ENCODE data around the gene TCEAL5.
A peak's percentile ranks its signal among the peaks of the same experiment; 100 is the strongest.
"Not testable (repeated sequence)": the region's sequence is repeated elsewhere in the genome, so short reads cannot be mapped to it uniquely, and the experiment has no call there.

TCEAL5 gene

GRCh38 chrX:103309860-103310554 lies 33.5 kb upstream of the TCEAL5 start:
- Histone ChIP-seq H2AFZ (ENCODE audit: low read length) (peak overlapping the region; percentile 80), H3K9me2 (replicated peaks; ENCODE audit: insufficient read depth, low read length) (no peaks in the 10 kb centered on the region), H3K36me3 (replicated peaks; ENCODE audit: insufficient read depth, low read length) (no peaks in the 10 kb centered on the region), H3F3A (ENCODE audit: insufficient read depth, low read length) (no peaks in the 10 kb centered on the region), H4K20me1 (ENCODE audit: insufficient read depth, low read length) (no peaks in the 10 kb centered on the region), H3K4me1 (ENCODE audit: low read length) (no peaks in the 10 kb centered on the region), H3K4me2 (ENCODE audit: low read depth, low read length) (peak overlapping the region; percentile 70), H3K27ac (ENCODE audit: low read length) (no peak overlapping the region), H3K9ac (ENCODE audit: low read length) (peak overlapping the region; percentile 64; the same call in 1 of the 2 replicates), H3K79me2 (ENCODE audit: low read length) (no peaks in the 10 kb centered on the region), H3K9me3 (replicated peaks; ENCODE audit: insufficient read depth, low read length) (no peaks in the 10 kb centered on the region), H3K4me3 (ENCODE audit: low read length) (peak overlapping the region; percentile 69), H3K27me3 (replicated peaks; ENCODE audit: insufficient read depth, low read length) (no peaks in the 10 kb centered on the region)
- no peak for DNase-seq
- TF ChIP-seq EZH2phosphoT487 (IDR thresholded peaks at IDR 0.05; ENCODE audit: low read length) (no peak), EZH2 (optimal IDR thresholded peaks at IDR 0.05; ENCODE audit: low read depth, low read length) (no peak), CTCF (IDR thresholded peaks at IDR 0.05; ENCODE audit: low read length) (no peak)

GRCh38 chrX:103305666-103306065 lies 29.1 kb upstream of the TCEAL5 start:
- H3K27ac ChIP-seq (ENCODE audit: low read length); H3K9ac ChIP-seq (ENCODE audit: low read length); DNase-seq; H3K36me3 ChIP-seq (replicated peaks; ENCODE audit: insufficient read depth, low read length); H2AFZ ChIP-seq (ENCODE audit: low read length); H3K79me2 ChIP-seq (ENCODE audit: low read length); H3K4me2 ChIP-seq (ENCODE audit: low read depth, low read length); H4K20me1 ChIP-seq (ENCODE audit: insufficient read depth, low read length); H3K9me3 ChIP-seq (replicated peaks; ENCODE audit: insufficient read depth, low read length); H3K4me3 ChIP-seq (ENCODE audit: low read length); H3F3A ChIP-seq (ENCODE audit: insufficient read depth, low read length); H3K4me1 ChIP-seq (ENCODE audit: low read length); H3K9me2 ChIP-seq (replicated peaks; ENCODE audit: insufficient read depth, low read length); H3K27me3 ChIP-seq (replicated peaks; ENCODE audit: insufficient read depth, low read length): not testable (repeated sequence)

- TF ChIP-seq EZH2phosphoT487 (IDR thresholded peaks at IDR 0.05; ENCODE audit: low read length) (no peak), CTCF (IDR thresholded peaks at IDR 0.05; ENCODE audit: low read length) (no peak), EZH2 (optimal IDR thresholded peaks at IDR 0.05; ENCODE audit: low read depth, low read length) (no peak)
- Histone ChIP-seq H3K9me2 (replicated peaks; ENCODE audit: insufficient read depth, low read length) (no peaks in the 10 kb centered on the region), H4K20me1 (ENCODE audit: insufficient read depth, low read length) (no peaks in the 10 kb centered on the region), H3K27me3 (replicated peaks; ENCODE audit: insufficient read depth, low read length) (no peaks in the 10 kb centered on the region), H2AFZ (ENCODE audit: low read length) (no peak overlapping the region), H3K4me2 (ENCODE audit: low read depth, low read length) (no peak overlapping the region), H3K27ac (ENCODE audit: low read length) (no peak overlapping the region), H3K9me3 (replicated peaks; ENCODE audit: insufficient read depth, low read length) (no peaks in the 10 kb centered on the region), H3K4me1 (ENCODE audit: low read length) (no peaks in the 10 kb centered on the region), H3K36me3 (replicated peaks; ENCODE audit: insufficient read depth, low read length) (no peaks in the 10 kb centered on the region), H3K9ac (ENCODE audit: low read length) (no peak overlapping the region), H3F3A (ENCODE audit: insufficient read depth, low read length) (no peaks in the 10 kb centered on the region), H3K4me3 (ENCODE audit: low read length) (no peak overlapping the region), H3K79me2 (ENCODE audit: low read length) (no peaks in the 10 kb centered on the region)
- no peak for DNase-seq
Measured at GRCh38 chrX:103304705-103305104, 28.2 kb upstream of the TCEAL5 start.

GRCh38 chrX:103293118-103293517 lies 16.6 kb upstream of the TCEAL5 start:
- Histone ChIP-seq H3K27me3 (replicated peaks; ENCODE audit: insufficient read depth, low read length) (no peaks in the 10 kb centered on the region), H3K79me2 (ENCODE audit: low read length) (no peaks in the 10 kb centered on the region), H4K20me1 (ENCODE audit: insufficient read depth, low read length) (no peaks in the 10 kb centered on the region), H3K4me3 (ENCODE audit: low read length) (no peak overlapping the region), H3F3A (ENCODE audit: insufficient read depth, low read length) (no peaks in the 10 kb centered on the region), H3K36me3 (replicated peaks; ENCODE audit: insufficient read depth, low read length) (no peaks in the 10 kb centered on the region), H3K4me2 (ENCODE audit: low read depth, low read length) (no peak overlapping the region), H3K9ac (ENCODE audit: low read length) (no peak overlapping the region), H3K4me1 (ENCODE audit: low read length) (no peaks in the 10 kb centered on the region), H2AFZ (ENCODE audit: low read length) (no peak overlapping the region), H3K9me2 (replicated peaks; ENCODE audit: insufficient read depth, low read length) (no peaks in the 10 kb centered on the region), H3K9me3 (replicated peaks; ENCODE audit: insufficient read depth, low read length) (no peaks in the 10 kb centered on the region), H3K27ac (ENCODE audit: low read length) (no peak overlapping the region)
- no peak for TF ChIP-seq EZH2phosphoT487 (IDR thresholded peaks at IDR 0.05; ENCODE audit: low read length)
- no peak for TF ChIP-seq CTCF (IDR thresholded peaks at IDR 0.05; ENCODE audit: low read length)
- no peak for TF ChIP-seq EZH2 (optimal IDR thresholded peaks at IDR 0.05; ENCODE audit: low read depth, low read length)
- DNase-seq: no peak
